LHCN-M2 (cell line): ENCODE measurements around the gene SORCS2. TPM values are rescaled to one million over a fixed set of nuclear protein-coding genes. Genes with fewer than 3 reads are reported as not detected.

Experiments used
- DNase-seq: peaks from one replicate; pipeline ENCODE4 v3.0.0-alpha.2; 2012; ENCODE audit warnings: low read depth
- total RNA-seq: library from RNA; depleted of rRNA; stranded (reverse); fragments of >200 nt; gene quantifications from 2 replicates; pipeline ENCODE4 v1.2.3, GENCODE V29; 2014

SORCS2 gene
- total RNA-seq, 1 experiment from 2014 or later: 0.52 TPM

- no peak for DNase-seq
These were observed 196.9 kb downstream of the SORCS2 start for GRCh38 chr4:7389101-7389701.

GRCh38 chr4:7389719-7390118, 197.4 kb downstream of the SORCS2 start:
- DNase-seq: no peak

GRCh38 chr4:7390336-7390735, 198.0 kb downstream of the SORCS2 start:
- DNase-seq: no peak

- DNase-seq: no peak
These were observed 198.7 kb downstream of the SORCS2 start for GRCh38 chr4:7390906-7391636.

GRCh38 chr4:7391637-7392437, 199.5 kb downstream of the SORCS2 start:
- DNase-seq: no peak

GRCh38 chr4:7392438-7393421, 200.4 kb downstream of the SORCS2 start:
- peak; percentile 23 for DNase-seq

GRCh38 chr4:7393601-7394575, 201.6 kb downstream of the SORCS2 start:
- DNase-seq: no peak

- DNase-seq: no peak
These were observed 202.5 kb downstream of the SORCS2 start for GRCh38 chr4:7394681-7395451.

GRCh38 chr4:7395645-7396044, 203.3 kb downstream of the SORCS2 start:
- DNase-seq: no peak

GRCh38 chr4:7396186-7396910, 204.0 kb downstream of the SORCS2 start:
- no peak for DNase-seq

GRCh38 chr4:7397206-7398103, 205.1 kb downstream of the SORCS2 start:
- peak; percentile 6 for DNase-seq

GRCh38 chr4:7398104-7398423, 205.7 kb downstream of the SORCS2 start:
- DNase-seq: peak; percentile 81

- no peak for DNase-seq
These were observed 206.6 kb downstream of the SORCS2 start for GRCh38 chr4:7398788-7399439.

GRCh38 chr4:7399440-7400234, 207.3 kb downstream of the SORCS2 start:
- DNase-seq: no peak

- no peak for DNase-seq
These were observed 208.4 kb downstream of the SORCS2 start for GRCh38 chr4:7400671-7401298.

- no peak for DNase-seq
These were observed 210.2 kb downstream of the SORCS2 start for GRCh38 chr4:7402526-7402925.
